ENCODE data around the gene ANKRD13D.
"Not testable (repeated sequence)": the region's sequence is repeated elsewhere in the genome, so short reads cannot be mapped to it uniquely, and the experiment has no call there.

ANKRD13D gene

DNA sequence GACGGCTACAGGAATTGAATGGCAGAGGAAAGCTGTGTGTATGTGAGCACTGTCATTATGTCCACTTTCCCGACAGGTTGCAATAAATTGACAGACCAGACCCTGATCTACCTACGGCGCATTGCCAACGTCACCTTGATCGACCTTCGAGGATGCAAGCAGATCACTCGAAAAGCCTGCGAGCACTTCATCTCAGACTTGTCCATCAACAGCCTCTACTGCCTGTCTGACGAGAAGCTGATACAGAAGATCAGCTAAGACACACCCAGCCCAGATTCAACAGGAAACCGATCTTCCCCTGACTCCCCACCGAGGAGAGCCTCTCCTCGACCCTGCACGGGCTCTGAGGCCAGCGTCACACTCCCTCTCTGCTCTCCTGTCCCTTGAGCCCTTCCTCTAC is 34.3 kb upstream of the ANKRD13D start:
- H3K4me3 ChIP-seq (ENCODE audit: low read depth, low read length) = no peak overlapping the region
- TF ChIP-seq, protein P1, sequence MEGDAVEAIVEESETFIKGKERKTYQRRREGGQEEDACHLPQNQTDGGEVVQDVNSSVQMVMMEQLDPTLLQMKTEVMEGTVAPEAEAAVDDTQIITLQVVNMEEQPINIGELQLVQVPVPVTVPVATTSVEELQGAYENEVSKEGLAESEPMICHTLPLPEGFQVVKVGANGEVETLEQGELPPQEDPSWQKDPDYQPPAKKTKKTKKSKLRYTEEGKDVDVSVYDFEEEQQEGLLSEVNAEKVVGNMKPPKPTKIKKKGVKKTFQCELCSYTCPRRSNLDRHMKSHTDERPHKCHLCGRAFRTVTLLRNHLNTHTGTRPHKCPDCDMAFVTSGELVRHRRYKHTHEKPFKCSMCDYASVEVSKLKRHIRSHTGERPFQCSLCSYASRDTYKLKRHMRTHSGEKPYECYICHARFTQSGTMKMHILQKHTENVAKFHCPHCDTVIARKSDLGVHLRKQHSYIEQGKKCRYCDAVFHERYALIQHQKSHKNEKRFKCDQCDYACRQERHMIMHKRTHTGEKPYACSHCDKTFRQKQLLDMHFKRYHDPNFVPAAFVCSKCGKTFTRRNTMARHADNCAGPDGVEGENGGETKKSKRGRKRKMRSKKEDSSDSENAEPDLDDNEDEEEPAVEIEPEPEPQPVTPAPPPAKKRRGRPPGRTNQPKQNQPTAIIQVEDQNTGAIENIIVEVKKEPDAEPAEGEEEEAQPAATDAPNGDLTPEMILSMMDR (IDR thresholded peaks at IDR 0.05; ENCODE audit: low read depth, low read length, missing control alignments) = no peak
- no peak for DNase-seq (ENCODE audit: low read depth)

- no peak for DNase-seq (ENCODE audit: low read depth)
- TF ChIP-seq, protein P1 (IDR thresholded peaks at IDR 0.05; ENCODE audit: low read depth, low read length, missing control alignments) = no peak
- H3K4me3 ChIP-seq (ENCODE audit: low read depth, low read length) = no peak overlapping the region
Measured at GRCh38 chr11:67255353-67255752, 33.8 kb upstream of the ANKRD13D start.

GRCh38 chr11:67255864-67256263 is 33.2 kb upstream of the ANKRD13D start:
- H3K4me3 ChIP-seq (ENCODE audit: low read depth, low read length) = no peak overlapping the region
- DNase-seq (ENCODE audit: low read depth) = no peak
- TF ChIP-seq, protein P1 (IDR thresholded peaks at IDR 0.05; ENCODE audit: low read depth, low read length, missing control alignments) = no peak

DNA sequence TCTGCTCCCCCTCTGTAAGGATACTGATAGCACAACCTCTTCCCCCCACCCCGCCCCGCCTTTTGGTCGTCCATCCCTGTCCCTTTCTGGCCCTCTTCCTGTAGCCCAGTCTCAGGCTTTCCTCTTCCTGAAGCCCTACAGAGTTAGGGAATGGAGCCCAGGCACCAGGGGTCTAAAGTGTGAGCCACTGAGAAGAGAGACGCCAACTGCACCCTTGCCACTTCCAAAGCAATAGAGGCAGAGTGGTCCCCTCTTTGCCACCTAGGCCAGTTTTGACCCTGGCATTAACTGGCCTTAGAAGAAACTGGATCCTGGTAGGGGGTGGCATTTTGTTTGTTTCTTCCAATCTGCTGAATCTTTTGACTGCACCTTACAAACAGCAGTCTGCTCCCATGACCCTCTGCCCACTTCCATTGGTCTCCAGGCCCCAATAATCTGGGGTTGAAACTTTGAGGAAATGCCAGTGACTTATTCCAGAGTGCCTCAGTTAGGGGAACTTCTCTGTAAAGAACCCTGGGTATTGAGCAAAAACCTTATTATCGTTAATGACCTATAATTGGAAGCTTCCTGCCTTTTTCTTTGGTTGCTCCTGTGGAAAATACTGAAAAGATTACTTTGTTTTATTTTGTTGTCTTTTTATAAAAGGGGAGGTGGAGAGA is 32.5 kb upstream of the ANKRD13D start:
- DNase-seq (ENCODE audit: low read depth) = no peak
- TF ChIP-seq, protein P1 (IDR thresholded peaks at IDR 0.05; ENCODE audit: low read depth, low read length, missing control alignments) = no peak
- no peak overlapping the region for H3K4me3 ChIP-seq (ENCODE audit: low read depth, low read length)

GRCh38 chr11:67260406-67260805 is 28.7 kb upstream of the ANKRD13D start:
- H3K4me3 ChIP-seq (ENCODE audit: low read depth, low read length) = no peak overlapping the region
- DNase-seq (ENCODE audit: low read depth) = no peak
- TF ChIP-seq, protein P1 (IDR thresholded peaks at IDR 0.05; ENCODE audit: low read depth, low read length, missing control alignments) = no peak

DNA sequence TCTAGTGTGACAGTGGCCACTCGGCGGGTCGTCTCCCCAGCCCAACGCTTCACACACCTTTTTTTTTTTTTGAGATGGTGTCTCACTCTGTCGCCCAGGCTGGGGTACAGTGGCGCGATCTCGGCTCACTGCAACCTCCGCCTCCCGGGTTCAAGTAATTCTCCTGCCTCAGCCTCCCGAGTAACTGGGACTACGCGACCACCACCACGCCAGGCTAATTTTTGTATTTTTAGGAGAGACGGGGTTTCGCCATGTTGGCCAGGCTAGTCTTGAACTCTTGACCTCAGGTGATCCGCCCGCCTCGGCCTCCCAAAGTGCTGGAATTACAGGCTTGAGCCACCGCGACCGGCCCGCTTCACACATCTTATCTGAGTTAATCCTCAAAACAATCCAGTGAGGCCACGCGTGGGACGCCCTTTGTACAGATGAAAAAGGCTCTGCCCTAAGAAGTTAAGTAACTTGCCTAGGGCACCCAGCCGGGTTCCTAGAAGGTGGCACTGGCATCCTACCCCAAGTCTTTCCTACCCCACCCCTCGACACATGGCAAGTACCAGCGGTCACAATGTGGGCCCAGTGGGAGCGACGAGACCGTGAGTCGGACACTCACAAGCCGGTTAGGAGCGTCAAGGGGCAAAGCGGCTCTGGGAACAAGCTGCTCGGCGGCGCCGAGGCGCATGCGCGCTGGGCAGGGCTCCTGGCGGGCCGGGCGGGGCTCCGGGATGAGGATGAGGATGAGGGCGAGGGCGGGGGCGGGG is 28.0 kb upstream of the ANKRD13D start:
- DNase-seq (ENCODE audit: low read depth) = not testable (repeated sequence)
- H3K4me3 ChIP-seq (ENCODE audit: low read depth, low read length) = peak overlapping the region; percentile 17

- TF ChIP-seq, protein P1 (IDR thresholded peaks at IDR 0.05; ENCODE audit: low read depth, low read length, missing control alignments) = no peak
- DNase-seq (ENCODE audit: low read depth) = no peak
- H3K4me3 ChIP-seq (ENCODE audit: low read depth, low read length) = no peak overlapping the region
Measured at GRCh38 chr11:67261640-67261945, 27.5 kb upstream of the ANKRD13D start.
